Thyroid gland (tissue), 4 donors: ENCODE results near the gene FKBP9.
"Not testable (repeated sequence)": the region's sequence is repeated elsewhere in the genome, so short reads cannot be mapped to it uniquely, and the experiment has no call there.

ENCODE experiments used
- CTCF ChIP-seq, 6 experiments: fragments of 200-600 bp in 3 of 6; fragments of 450-650 bp in 3 of 6; sonication (generic) in 3 of 6; IDR thresholded peaks; one replicate each; pipeline ENCODE4 v1.5.1; 2016 to 2019; ENCODE audit warnings: antibody characterized with exemption in 6 of 6, mild to moderate bottlenecking in 2 of 6, inconsistent platforms in 1 of 6, moderate library complexity in 1 of 6
- POLR2A ChIP-seq, 2 donors: fragments of 450-650 bp; IDR thresholded peaks; one replicate each; pipeline ENCODE4 v1.6.1; 2017; ENCODE audit warnings: antibody characterized with exemption in 2 of 2, mild to moderate bottlenecking in 2 of 2, moderate library complexity in 1 of 2

DNA sequence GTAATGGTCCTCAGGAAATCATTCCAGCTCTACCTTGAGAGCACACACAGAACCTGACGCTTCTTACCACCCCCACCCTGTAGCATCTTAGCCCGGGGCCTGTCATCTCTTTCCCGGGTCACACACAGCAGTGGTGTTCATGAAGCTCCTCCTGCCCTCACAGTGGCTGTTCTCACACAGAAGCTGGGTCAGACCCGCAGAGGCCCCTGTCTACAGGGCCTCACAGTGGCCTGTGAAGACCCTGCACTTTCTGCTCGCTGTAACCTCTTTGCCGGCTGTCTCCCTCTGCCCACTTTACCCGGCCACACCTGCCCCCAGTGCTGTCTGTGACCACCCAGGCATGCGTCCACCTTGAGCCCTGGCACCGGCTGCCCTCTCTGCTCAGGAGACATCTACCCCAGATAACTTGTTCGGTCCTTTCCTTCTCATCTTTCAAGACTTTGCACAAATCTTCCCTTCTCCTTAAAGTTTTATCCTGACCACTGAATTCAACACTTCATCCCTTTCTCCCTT, 46.9 kb downstream of the FKBP9 start:
- not testable (repeated sequence) for TF ChIP-seq CTCF, POLR2A (IDR thresholded peaks at IDR 0.05)
